Endothelial cell of hepatic sinusoid (primary cell): ENCODE results near the gene PRKAG2.

Experiments
- in situ Hi-C: cut with HindIII; loops from 2 replicates; pipeline ENCODE4 v1.10.0; 2017; ENCODE audit warnings: low sequenced_read_pairs

The PRKAG2 gene

GRCh38 chr7:151853896-151854719, 22.8 kb downstream of the PRKAG2 start:
- in situ Hi-C loops: no loop called here

DNA sequence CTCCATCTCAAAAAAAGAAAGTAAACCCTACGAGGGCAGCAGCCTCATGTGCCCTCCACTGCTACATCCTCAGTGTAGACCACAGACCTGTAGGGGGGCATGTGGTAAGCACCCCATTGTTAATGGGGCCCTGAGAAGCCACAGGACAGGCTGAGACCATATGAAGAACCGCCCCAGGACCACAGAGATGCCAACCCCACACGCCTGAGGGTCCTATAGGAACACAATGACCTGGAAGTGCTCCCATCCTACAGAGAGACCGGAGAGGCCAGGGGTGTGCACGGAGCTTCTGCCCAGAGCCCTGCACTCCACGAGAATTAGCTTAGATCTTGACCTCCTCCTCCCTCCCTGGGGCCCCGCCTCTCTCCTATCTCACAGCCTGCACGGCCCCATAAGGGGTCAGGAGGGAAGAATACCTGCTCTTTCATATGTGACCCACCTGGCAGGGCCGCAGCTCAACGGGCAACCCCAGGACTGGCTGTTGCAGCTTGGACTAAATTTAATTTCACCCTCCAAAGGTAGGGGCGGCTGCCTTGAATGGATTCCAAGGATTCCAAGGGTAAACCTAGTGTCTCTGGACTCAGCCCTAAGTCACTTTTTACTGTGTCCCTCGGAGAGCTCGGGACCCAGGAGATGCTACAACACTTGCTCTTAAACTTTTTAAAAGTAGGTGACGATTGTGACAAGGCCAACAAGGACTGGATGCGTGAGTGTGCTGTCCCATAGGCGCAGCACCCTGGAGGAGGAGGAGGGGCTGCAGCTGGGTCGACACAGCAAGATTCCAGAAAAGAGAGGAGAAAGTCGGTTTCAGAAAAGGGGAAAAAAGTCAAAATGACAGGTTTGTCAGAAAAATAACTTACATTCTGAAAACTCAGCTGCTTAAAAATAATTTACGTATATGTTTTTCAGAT, 24.2 kb downstream of the PRKAG2 start:
- in situ Hi-C loops: no loop called here

DNA sequence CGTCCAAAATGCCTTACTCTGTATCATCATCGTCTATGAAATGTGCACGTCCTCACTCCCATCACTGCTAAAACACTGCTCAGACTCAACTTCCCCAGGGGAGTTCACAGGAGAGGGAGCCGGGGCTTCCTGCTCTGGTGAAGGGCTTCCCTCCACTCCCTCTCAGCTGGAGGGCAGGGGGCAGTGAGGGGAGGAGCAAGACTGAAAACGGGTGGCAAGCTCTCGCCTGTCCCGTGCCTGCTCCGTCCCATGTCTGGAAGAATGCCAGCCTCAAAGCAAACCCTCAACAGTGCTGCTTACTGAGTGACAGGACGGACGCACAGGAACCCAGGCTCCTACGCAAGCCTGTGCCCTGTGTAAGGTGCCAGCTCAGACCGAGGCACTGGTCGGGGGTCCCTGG, 25.1 kb downstream of the PRKAG2 start:
- in situ Hi-C loops: no loop called here

GRCh38 chr7:151851145-151851751, 25.7 kb downstream of the PRKAG2 start:
- in situ Hi-C loops: no loop called here

DNA sequence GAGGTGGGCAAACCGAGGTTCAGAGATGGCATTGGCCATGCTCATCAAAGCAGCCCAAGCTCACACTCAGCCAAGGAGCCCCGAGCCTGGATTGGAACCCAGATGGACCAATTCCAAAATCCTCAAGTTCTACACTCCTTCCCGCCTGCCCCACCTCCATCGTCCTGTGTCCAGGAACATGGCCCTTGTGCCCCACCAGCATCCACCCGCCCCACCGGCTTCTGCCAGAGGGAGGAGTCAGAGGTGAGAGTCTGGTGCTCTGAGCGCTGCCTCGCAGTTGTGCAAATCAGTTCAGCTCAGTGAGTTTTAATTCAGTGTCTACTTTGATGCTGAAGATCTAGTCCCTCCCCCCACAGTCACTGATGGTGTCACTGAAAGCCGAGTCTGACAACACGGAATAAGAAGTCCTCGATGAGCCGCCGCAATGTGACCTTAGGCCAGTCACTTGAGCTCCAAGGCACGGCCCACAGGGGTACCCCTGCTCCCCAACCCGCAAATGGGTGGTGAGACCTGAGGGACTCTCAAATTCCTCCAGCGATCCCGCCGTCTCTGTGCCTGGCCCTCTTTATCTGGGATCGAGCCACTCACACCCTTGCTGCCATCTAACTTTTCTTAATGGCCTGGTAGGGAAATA, 26.3 kb downstream of the PRKAG2 start:
- in situ Hi-C loops: no loop called here

DNA sequence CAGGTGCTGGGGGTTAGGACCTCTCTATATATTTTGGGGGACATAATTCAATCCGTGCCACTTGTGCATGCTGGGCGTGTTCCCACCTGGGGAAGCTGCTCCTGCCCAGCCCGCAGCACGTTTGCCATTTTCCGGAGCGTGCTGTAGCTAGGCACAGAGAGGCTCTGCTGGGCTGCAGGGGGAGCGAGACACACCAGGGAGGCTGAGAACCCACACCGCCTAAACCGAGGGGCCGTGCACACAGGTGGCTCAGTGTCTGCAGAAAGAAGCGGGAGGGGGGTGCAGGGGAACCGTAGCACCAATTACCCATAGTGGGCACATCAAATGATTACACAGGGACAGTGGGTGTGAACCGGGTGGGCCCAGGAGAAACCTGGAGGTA, 27.0 kb downstream of the PRKAG2 start:
- in situ Hi-C loops: loop anchor here (10.0 kb wide), 1 partner anchor 65 kb away; no protein-coding TSS in a partner anchor

DNA sequence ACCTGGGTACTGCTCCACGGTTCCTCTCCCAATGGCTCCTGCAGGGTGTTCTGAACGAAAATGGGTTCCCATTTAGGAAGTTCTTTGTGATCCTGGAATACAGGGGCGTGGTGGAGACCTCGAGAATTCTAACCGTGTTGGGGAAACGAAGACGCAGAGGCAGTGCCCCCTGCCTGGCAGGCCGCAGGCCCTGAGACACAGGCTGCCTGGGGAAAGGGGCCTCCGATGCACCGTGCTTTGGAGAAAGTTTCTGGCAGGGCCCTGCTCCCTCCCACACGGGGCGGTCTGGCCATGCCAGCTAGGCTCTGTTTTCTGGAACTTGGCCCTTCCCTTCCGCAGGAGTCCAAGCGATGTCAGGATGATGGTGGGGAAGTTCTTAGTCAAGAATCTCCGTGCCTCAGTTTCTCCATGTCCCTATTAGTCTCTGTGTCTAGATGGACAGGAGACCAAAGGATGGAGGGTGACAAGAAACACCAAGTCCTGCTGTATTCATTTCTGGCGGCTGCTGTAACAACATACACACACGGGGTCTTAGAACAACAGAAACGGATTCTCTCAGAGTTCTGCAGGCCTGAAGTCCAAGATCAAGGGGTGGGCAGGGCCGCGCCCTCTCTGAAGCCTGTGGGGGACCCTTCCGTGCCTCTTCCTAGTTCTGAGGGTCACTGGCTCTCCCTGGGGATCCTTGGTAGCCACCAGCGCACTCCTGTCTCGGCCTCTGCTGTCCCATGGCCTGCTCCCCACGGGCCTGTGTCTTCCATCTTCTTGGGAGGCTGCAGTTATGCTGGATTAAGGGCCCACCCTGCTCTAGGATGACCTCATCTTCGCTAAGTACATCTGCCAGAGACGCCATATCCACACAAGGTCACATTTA, 27.7 kb downstream of the PRKAG2 start:
- in situ Hi-C loops: loop anchor here (10.0 kb wide), 1 partner anchor 64 kb away; no protein-coding TSS in a partner anchor

GRCh38 chr7:151847681-151848081, 29.2 kb downstream of the PRKAG2 start:
- in situ Hi-C loops: loop anchor here (10.0 kb wide), 1 partner anchor 63 kb away; no protein-coding TSS in a partner anchor

DNA sequence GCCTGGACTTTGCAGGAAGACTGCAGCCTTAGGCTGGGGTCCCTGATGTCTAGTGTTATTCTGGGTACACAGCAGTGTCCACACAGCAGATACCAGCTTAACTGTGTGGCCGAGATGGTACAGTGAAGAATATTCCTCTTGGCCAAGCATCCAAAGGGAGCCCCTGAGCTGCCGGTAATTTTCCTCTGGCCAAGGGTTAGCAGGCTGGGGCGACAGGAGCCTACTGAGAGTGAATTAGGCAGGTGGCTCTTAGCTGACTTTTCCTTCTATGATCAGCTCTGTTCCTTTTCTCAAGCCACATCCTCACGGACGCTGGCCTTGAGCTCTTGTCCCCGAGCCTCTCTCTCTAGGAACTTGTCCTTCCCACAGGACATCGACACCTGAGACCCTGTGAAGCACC, 29.8 kb downstream of the PRKAG2 start:
- in situ Hi-C loops: loop anchor here (10.0 kb wide), 1 partner anchor 62 kb away; no protein-coding TSS in a partner anchor

DNA sequence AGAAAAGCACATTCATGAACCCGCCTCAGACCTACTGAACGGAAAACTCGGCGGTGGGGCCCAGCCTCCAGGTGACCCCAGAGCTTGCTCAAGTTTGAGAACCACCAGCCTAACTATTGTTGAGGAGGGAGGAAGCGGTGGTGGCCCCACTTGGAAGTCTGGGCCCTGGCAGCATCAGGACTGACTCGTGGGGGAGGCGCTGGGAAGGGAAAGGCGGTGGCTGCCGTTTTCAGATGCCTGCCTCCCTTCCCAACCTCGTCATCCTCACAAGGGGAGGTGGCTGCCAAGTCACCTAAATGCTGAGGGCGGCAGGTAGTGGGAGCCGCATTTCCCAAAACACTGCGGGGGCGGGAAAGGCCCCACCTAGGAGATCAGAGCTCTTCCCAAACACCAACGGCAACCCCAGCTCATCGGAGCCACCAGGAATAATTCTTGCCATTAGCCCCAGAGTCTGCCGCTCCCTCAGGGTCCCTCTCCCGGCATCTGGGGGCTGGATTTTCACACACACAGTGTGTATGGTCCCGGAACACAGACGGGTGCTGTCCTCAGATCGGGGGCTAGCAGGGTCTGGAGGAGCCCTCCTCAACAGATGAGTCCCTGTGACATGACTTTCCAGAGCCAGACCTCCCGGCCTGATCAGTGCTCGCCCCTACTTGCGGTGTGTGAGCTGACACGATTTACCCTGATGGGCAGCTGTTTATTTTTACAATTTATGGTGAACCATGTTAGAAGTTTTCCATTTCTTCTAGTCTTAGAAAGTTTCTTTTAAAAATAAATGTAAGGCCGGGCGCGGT, 31.3 kb downstream of the PRKAG2 start:
- in situ Hi-C loops: loop anchor here (10.0 kb wide), 1 partner anchor 61 kb away; no protein-coding TSS in a partner anchor

- in situ Hi-C loops: loop anchor here (5.0 to 10.0 kb wide), 2 partner anchors 57 to 60 kb away; no protein-coding TSS in a partner anchor
Observed at GRCh38 chr7:151844825-151845200, 32.1 kb downstream of the PRKAG2 start.

- in situ Hi-C loops: loop anchor here (5.0 to 10.0 kb wide), 2 partner anchors 58 to 59 kb away; no protein-coding TSS in a partner anchor
Observed at GRCh38 chr7:151844071-151844824, 32.7 kb downstream of the PRKAG2 start.

DNA sequence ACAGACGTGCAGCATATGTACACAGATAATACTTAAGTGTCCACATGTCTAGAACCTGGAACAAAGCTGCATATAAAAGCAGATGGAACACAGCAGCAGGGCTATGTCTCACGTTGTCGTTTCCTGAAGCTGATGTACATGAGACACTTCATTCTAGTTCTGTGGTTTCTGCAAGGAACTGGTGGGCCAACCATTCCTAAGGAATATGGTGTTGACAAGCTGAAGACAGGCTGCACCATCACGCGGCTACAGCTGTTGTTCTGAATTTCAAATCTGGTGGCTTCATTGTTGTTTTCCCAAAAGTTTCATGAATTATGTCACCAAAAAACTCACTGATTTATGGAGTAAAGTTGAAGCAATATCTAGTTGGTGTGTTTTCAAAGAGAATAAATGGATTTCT, 33.7 kb downstream of the PRKAG2 start:
- in situ Hi-C loops: loop anchor here (5.0 to 10.0 kb wide), 2 partner anchors 58 to 59 kb away; no protein-coding TSS in a partner anchor

DNA sequence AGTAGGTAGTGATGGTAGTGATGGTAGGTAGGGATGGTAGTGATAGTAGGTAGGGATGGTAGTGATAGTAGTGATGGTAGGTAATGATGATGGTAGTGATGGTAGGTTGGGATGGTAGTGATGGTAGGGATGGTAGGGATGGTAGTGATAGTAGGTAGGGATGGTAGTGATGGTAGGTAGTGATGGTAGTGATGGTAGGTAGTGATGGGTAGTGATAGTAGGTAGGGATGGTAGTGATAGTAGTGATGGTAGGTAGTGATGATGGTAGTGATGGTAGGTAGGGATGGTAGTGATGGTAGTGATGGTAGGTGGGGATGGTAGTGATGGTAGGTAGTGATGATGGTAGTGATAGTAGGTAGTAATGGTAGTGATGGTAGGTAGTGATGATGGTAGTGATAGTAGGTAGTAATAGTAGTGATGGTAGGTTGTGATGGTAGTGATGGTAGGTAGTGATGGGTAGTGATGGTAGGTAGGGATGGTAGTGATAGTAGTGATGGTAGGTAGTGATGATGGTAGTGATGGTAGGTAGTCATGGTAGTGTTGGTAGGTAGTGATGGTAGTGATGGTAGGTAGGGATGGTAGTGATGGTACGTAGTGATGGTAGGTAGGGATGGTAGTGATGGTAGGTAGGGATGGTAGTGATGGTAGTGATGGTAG, 35.4 kb downstream of the PRKAG2 start:
- in situ Hi-C loops: loop anchor here (5.0 to 10.0 kb wide), 2 partner anchors 57 to 61 kb away; no protein-coding TSS in a partner anchor

DNA sequence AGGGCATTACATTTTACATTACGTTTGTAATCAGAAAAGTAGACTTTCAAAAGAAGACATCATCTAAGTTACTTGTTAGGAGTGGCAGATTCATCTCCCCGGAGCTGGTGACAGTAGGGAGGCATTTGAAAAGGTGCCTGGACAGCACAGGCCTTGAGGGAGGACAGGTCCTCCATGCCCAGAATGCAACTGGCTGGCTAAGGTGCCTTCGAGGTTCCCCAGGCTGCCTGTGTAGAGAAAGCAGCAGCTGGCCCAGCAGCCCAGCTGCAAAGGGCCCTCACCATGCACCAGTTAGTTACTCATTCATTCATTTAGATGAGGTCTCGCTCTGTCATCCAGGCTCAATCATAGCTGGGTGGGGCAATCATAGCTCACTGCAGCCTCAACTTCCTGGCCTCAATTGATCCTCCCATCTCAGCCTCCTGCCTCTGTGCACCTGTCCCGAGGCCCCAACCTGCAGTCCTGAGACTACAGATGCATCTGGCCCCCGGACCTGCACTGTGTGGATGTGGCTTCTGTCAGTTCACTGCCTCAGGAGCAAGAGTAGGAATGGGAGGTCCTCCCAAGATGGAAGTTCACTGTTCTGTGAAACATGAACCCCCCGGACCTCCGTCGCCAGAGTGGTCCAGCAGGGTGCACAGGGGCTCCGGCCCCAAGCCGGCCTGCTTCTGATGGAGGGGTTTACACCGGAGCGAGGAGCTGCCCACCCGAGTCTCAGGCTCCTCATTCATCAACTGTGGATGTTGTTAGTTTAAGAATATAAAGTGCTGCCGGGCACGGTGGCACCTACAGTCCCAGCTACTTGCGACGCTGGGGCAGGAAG, 36.6 kb downstream of the PRKAG2 start:
- in situ Hi-C loops: loop anchor here (5.0 to 10.0 kb wide), 2 partner anchors 55 to 62 kb away; no protein-coding TSS in a partner anchor

DNA sequence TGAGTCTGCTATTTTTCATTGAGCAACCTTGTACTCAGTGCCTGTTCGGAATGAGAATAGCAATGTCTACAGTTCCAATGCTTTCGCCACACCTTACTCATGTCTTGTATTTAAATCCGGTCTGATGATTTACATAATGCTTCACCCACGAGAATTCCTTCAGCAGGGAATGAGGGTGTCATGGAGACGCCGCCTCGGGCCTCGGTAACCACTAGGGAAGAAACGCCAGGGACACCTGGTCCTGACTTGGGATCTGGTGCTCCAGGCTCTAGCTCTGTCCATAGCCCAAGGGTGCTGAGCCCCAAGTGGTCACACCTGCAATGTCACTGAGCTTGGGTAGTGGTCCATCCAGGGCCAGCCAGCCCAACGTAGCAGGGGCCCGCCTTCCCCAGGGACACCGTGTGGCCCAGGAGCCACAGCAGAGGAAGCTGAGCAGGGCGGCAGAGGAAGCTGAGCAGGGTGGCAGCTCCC, 37.4 kb downstream of the PRKAG2 start:
- in situ Hi-C loops: no loop called here
